GM18519 (cell line): ENCODE results near the gene ERC2.

Source experiments
- ATAC-seq: cut with Tn5 transposase; IDR thresholded peaks from one replicate; pipeline ENCODE4 v1.9.1; 2021; ENCODE audit warnings: mild to moderate bottlenecking, moderate library complexity; ENCODE audit not compliant: unreplicated experiment, low FRiP score

Gene ERC2

DNA sequence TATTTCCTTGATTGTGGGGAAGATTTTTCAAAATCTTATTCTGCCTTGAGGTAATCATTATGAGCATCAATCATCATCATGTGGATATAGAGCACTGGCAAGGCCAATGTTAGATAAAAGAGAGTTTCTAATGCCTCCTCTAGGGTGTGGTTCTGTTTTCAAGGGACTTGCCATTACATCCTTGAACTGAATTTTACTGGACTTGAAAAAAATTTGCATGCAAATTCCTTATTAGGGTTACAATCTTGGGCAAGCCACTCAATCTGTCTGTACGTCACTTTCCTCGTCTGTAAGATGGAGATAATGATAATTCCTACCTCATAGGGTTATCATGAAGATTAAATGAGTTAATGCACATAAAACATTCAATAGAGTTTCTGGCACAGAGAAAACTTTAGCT, 825.0 kb downstream of the ERC2 start:
- ATAC-seq: no peak

DNA sequence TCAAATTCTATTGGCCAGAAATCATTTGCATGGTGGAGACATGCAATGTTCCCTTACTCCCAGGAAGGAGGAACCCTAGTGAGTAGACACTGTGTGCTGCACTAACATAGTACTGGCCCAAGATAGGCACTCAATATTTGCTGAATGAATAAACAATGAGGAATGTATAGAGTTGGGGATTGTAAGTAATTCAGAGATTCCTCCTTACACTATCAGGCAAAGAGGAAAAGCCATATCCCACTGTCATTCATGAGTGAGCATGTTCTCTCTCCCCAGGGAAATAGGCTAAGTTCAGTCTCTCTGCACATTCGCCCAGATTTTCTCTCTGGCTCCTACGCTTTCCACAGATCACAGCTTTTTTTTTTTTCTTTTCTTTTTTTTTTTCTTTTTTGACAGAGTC, 826.3 kb downstream of the ERC2 start:
- no peak for ATAC-seq

DNA sequence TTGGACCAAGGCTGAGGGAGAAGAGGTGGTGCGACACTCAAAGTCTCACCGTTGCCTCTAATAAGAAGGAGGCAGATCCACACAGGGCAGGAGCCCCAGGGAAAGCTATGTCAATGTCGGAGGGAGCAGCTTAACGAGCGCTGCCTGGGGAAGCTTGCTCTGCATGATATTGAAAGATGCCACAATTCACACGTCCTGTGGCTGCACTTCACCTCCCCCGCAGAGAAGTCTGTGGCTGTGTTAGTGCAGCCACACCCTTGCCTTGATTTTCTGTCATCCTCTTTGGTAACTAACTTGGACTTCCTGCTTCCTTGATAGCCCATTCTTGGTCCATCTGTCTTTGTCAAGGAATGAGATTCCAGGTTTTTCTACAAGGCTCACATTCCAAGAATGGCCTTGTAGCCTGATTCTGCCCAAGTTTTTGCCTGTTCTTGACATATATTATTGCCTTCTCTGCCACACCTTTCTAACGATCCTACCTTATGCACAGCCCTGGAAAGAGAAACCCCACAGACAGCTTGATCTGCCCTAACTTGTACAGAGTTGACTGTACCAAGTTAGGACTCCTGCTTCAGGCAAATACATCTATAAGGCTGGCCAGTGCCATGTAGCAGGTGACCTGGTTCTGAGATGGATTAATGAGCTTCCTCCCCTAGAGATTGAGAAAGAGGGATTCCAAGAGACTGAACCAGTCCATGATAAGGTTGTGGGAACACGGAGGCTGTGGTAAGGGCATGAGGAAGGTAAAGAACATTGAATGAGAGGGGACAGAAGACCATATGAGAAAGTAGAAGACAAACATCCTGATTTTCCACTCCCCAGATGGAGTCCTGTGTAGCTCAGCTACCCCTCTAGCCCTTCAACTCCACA, 828.1 kb downstream of the ERC2 start:
- no peak for ATAC-seq

DNA sequence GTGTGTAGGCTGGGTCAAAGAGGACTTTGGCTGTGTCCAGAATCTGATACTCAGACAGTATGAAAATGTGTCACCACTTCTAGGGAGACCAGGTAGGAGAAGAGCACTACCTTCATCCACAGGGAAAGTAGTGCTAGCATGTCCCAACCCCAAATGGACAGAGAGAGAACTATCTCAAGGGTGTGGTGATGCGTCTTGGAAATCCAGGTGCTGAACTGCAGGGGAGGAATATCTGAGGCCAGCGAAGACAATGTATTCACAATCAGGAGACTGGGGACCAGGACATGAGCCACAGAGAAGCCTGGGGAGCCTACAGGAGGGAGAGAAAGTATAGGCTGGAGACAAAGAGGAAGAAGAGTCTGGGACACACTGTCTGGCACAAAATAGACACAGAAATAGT, 829.1 kb downstream of the ERC2 start:
- no peak for ATAC-seq

DNA sequence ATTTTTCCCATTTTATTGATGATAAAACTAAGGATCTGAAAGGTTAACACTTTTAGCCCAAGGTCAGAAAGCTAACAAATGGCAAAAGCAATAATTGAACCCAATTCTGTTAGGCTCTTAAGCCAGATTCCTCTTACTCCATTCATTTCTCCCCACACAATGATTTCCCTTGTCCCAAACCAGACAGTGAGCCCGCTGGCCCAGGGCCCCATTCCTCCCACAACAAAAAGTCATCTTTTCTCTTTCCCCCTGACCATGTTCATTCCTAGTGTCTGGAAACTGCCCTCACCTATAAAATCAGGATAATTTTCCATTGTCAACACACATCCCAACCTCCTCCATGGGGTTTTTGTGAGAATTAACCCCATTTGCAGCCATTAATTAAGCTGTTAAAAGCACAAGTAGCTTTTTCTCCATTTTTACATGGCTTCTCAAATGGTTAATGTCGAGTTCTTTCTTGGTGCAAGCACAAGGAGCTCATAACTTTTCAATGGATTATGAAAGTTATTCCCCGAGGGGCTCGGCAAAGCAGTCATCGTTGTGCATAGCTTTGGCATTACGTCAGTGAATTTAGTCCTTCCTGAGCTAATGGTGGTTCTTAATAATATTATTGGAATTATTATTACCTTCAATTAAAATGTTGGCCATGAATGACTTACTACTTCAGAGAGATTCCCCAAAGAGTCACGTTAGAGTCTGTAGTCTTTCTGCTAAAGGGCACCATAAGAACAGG, 830.2 kb downstream of the ERC2 start:
- ATAC-seq: no peak

DNA sequence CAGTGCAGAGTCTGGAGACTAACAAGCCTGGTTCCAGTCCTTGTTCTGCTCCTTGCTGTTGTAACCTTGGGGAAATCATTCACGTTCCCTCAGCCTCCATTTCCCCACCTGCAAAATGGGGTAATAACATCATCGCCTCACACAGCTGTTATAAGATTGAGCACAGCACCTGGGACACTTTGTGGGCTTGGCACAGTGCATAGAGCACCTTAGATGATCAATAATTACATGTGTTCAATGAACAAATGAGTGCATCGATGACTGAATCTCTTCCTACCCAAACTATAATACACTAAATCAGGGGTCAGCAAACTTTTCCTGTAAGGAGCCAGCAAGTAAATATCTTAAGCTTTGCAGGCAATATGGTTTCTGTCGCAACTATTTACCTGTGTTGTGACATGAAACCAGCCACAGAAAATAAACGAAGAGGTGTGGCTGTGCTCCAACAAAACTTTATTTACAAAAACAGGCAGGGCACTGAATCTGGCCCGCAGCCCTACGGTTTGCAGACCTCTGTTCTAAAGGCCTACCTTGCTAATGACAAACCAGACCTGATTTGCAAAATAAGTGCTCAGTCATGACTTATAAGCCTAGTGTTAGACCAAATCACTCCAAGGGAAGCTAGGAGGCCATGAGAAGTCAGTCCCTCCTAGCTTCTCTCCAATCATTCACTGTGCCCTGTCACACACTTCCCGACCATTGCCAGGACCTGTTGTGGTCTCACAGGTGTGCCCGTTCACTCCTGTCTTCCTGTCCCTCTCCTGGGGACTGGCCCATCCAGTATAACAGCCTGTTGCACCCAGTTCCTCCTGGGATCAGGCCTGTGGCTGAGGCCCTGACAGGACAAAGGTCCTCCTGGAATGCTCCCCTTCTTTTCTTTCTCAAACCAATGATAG, 831.7 kb downstream of the ERC2 start:
- no peak for ATAC-seq

DNA sequence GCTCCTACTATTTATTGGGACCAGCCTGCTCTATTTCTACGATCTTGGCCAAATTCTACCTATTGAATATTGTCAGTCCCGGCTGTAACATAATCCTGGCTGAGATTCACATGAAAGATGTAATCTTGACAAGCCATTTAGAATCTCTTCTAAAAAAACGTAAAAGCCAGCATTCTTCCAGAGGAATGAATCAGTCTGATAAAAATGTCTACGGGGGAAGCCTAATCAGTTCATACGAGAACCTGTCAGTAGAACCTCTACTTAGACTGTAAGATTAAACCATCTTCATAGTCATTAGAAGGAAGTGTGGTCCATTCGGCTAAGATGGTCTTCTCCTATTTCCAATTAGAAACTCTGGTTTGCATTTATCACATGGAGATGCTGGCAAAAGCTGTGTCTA, 833.9 kb downstream of the ERC2 start:
- ATAC-seq: no peak

DNA sequence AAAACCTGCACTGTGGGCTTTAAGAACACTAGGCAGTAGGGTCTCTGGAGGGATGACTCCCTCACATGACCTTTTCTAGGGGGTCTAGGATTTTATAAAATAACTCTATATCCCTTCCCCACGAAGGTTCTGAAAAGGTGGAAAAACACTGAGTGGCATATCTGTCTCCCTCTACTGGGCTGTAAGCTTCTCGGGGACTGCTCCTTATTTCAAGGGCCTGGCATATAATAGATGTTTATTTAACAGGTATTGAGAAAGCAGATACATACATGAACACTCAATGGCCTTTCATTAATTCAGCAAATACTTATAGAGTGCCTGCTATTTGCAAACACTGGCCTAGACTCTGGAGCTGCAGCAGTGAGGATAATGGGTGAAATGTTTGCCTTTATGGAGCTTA, 834.9 kb downstream of the ERC2 start:
- no peak for ATAC-seq

DNA sequence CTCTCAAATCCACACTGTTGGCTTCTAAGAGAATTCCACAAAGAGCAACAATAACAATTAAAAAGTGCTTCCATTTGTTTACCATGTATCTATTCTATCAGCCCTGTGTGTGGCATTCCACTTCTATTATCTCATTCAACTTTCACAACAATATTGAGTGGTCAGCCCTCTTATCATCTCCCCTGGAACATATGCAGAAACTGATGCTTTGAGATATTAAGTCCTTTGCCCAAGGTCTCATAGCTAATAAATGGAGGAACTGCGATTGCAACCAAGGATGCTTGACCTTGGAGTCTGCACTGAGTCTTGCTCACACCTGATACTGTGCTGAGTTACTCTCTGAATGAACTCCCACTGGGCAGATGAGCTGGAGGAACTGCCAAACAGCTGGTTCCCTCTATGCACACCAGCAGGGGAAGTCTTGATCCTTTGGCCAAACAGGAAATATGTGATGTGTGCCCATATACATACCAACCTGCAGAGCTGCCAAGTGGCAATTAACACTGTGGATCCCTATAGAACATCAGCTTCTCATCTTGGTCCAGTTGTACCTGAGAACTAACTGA, 836.4 kb downstream of the ERC2 start:
- no peak for ATAC-seq

DNA sequence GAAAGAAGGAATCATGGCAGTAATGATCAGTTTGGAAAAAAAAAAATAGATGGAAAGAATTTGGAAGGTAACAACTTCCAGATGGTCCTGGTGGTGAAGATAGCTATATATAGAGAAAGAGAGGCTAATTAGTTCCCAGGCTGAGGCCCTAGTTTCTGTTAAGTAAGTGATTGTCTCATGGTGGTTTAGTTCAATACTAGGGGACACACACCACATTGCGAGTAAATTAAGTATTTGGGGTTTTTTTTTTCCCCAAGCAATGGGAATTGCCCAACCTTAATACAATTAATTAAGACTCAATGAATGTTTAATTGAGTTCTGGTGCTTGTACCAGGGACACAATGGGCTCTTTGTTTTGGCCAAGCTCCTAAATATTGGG, 837.4 kb downstream of the ERC2 start:
- no peak for ATAC-seq

DNA sequence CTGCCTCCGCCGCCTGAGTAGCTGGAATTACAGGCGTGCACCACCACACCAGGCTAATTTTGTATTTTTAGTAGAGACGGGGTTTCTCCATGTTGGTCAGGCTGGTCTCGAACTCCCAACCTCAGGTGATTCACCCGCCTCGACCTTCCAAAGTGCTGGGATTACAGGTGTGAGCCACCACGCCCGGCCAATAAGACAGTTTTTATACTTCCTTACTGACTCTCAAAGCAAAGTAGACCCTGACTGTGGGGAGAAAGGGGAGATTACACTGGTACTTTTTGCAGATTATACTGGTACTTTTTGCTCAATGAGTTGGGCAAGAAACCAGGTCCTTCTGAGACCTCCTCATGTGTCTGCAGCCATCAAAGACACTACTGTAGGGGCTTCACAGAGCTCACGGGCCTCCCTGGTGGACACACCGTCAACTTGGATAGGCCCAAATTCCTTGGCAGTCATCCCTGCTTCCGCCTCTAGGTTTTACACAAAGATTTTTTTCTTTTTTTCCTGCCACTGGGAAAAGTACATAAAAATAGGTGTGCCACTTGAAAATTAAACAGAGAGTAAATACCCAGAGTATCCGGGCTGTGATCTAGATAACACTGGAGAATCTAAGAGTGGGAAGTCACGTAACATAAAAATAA, 837.9 kb downstream of the ERC2 start:
- ATAC-seq: no peak

DNA sequence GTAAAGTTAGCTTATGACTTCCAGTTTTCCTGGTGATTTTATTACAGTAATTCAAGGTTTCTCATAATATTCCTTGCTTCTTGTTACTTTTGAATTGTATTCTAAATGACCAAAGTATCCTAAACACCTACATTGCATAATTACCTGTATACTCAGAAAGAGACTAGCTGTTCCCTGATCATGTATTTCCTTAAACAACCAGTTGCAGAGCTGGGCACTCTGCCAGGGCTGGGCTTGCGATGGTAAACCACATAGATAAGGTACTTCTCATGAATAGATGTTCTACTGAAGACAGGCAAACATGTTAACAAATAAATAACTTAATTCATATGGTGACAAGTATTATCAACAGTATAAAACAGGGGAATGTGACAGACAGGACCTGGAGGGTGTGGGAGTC, 838.8 kb downstream of the ERC2 start:
- no peak for ATAC-seq

DNA sequence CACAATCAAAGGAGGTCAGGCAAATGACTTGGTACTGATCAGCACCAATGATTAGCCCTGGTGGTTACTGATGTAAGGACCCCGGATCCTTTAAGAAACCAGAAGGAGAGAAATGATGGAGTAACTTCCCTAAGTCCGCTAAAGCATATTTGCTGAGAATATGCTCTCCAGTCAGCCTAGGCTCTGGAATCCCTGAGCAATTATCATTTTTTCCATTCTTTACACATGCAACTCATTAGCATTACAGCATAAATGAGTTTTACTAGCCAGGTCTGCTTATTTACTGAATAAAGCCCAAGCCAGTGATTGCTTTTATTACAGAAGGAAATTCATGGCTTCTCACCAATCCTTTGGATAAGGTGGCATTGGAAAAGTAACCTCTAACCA, 842.0 kb downstream of the ERC2 start:
- no peak for ATAC-seq

DNA sequence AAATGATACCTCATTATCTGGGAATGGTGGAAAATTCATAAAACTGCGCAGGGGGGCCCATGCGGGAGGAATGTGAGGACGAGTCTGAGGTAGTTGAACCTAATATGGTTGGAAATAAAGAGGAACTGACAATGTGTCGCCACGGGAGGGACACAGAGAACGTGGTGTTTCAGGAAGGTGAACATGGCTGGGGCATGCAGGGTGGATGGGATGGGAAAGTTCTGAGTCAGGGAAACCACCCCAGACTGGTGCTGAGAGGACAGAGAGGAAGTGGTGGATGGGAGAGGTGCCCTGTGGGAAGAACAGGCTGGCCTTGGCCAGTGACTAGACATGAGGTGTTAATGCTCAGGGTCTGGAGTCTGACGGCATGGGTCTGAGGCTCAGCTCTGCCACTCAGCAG, 844.0 kb downstream of the ERC2 start:
- ATAC-seq: no peak

DNA sequence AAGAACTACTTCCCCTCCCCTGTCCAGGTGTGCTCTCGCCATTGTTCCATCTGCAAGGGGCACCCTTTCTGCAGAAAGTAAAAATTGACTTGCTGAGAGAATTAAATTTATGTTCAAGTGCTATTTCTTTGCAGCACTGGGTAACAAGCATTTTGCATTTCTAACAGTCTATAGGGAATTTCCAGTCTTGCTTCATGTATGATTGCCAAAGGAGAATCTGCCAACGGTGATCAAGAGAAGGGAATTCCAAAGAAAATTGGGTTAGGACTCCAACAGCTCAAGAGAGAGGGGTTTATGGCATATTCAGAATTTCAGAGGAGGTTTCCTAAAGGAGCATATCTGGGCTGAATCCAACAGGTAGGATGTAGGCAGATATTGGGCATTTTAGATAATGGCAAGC, 844.5 kb downstream of the ERC2 start:
- no peak for ATAC-seq

DNA sequence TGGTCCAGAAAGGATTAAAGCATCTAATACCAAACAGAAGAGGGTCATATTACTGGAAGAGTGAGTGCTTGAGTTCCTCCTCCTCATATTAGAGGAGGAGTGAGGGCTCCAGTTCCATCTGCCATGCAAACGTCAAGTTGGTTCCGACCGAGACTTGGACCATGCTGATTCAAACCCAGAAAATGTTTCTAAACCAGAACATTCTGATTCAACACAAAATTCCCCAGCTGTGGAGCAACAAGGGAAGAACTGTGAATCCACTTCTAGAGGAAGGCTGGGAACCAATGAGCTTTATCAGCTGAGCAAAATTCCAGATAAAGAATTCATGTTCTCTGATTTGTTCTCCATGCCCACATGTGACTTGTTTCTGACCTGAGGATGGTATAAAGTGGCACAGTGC, 845.5 kb downstream of the ERC2 start:
- no peak for ATAC-seq

DNA sequence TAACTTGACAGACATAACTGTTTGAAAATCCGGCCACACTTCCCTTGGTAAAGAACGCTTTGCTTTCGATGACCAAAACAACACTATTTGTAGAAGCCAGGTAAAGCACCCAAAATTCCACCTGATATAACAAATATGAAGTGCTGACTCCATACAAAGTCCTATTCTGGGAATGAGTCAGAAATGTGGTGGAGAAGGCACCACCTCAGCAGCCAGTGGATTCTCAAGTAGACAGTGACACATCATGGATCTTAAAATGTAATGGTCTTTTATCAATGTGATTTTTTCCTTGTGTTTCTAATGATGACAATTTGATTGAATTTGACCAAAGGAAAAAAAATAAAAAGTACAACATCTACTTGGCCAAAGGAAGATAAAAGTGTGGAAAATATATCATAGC, 846.2 kb downstream of the ERC2 start:
- no peak for ATAC-seq

DNA sequence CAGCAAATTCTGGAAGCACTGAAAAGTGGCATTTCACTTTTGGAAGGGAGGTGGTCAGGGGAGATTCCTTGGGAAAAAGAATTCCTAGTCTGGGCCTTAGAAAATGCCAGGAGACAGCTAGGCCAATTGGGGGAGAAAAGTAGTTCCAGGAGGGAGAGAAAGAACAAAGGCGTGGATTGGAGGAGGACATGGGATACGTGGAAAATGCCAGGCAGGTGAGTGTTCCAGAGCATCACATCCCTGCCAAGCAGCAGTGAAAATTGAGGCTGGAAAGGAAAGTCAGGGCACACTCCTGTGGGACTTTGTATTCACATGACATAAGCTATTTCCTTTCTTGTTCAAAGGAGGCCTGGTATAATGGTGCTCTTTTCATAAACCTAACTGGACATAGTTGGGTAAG, 846.6 kb downstream of the ERC2 start:
- ATAC-seq: no peak

DNA sequence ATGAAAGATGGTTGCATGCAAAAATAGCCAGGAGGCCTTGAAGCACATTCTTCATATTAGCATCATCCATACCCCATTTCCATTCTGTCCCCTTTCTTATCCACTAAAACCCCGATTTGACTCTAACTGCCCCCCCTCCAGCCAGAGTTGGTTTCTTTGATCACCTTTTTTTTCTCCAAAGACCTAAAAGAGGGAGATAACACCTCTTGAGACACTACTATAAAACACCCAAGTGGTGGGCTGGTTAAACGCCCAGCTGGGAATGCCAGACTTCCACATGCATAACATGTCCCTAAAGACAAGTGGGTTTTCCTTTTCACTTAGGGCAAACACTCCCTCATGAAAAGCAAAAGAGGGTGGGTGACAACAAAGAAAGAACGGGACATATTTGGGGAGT, 847.2 kb downstream of the ERC2 start:
- ATAC-seq: no peak

DNA sequence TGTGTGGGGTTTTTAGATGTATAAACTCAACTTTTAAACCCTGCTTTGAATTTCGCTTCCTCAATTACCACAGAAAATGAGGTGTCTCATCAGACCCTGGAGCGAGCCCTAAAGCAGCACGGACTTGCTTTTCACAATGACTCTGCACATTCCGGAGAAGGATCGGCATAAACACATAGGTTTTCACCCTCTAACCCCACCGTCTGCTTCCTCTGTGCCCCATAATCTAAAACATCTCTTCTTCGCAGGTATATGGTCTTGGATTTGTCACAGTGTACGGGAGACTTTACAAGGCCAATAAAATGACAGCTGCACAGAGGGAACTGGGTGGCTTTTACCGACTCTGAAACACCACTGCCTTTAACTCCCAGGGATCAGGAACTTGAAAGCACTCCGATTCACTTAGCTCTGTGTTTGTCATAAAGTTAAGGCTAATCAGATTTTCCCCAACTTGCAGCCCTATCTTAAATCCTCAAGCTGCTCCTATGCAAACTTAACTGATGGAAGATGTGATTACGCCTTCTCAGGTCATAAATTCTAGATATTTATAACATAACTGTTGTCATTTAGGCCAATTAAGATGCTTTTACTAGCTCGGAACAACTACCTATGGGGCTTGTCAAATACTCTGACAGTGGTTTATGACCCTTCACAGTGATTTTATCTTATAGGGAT, 847.8 kb downstream of the ERC2 start:
- no peak for ATAC-seq
